H9 (cell line): Measurements from ENCODE around the gene PHF21B. TPM values are rescaled to one million over a fixed set of nuclear protein-coding genes. Genes with fewer than 3 reads are reported as not detected.

Experiments
- DNase-seq: peaks from one replicate; pipeline ENCODE4 v3.0.0-alpha.2; 2017
- H2AFZ ChIP-seq: one replicate; pipeline ENCODE4 v1.6.1; 2013; ENCODE audit warnings: mild to moderate bottlenecking, low read length, control low read depth, moderate library complexity
- H2AK5ac ChIP-seq: 2 replicates; pipeline ENCODE4 v1.6.1; 2013; ENCODE audit warnings: low read length, control low read depth, mixed read lengths; ENCODE audit not compliant: insufficient read length
- H2BK120ac ChIP-seq: one replicate; pipeline ENCODE4 v1.6.1; 2013; ENCODE audit warnings: low read depth, mild to moderate bottlenecking, low read length, control low read depth, inconsistent platforms; ENCODE audit not compliant: poor library complexity, severe bottlenecking
- H2BK12ac ChIP-seq: 2 replicates; pipeline ENCODE4 v1.6.1; 2013; ENCODE audit warnings: low read length, control low read depth, mixed read lengths, low read depth; ENCODE audit not compliant: insufficient read length
- H2BK15ac ChIP-seq: 2 replicates; pipeline ENCODE4 v1.6.1; 2013; ENCODE audit warnings: low read depth, low read length, control low read depth
- H2BK20ac ChIP-seq: one replicate; pipeline ENCODE4 v1.6.1; 2013; ENCODE audit warnings: low read depth, mild to moderate bottlenecking, low read length, control low read depth, inconsistent platforms; ENCODE audit not compliant: poor library complexity, severe bottlenecking
- H2BK5ac ChIP-seq: 2 replicates; pipeline ENCODE4 v1.6.1; 2013; ENCODE audit warnings: low read length, control low read depth, mixed read lengths; ENCODE audit not compliant: insufficient read length
- H3K14ac ChIP-seq: 2 replicates; pipeline ENCODE4 v1.6.1; 2013; ENCODE audit warnings: low read length, control low read depth; ENCODE audit not compliant: insufficient read depth
- H3K18ac ChIP-seq: 2 replicates; pipeline ENCODE4 v1.6.1; 2013; ENCODE audit warnings: low read depth, mild to moderate bottlenecking, mixed read lengths, low read length, control low read depth; ENCODE audit not compliant: insufficient read length
- H3K23ac ChIP-seq: 2 replicates; pipeline ENCODE4 v1.6.1; 2013; ENCODE audit warnings: low read length, control low read depth, mixed read lengths, low read depth; ENCODE audit not compliant: insufficient read length
- H3K23me2 ChIP-seq: 2 replicates; pipeline ENCODE4 v1.6.1; 2013; ENCODE audit warnings: low read depth, mild to moderate bottlenecking, mixed read lengths, low read length, control low read depth; ENCODE audit not compliant: insufficient read length, poor library complexity, severe bottlenecking
- H3K27ac ChIP-seq: 2 replicates; pipeline ENCODE4 v1.5.1; 2013; ENCODE audit warnings: low read length, control low read depth, mixed read lengths, low read depth; ENCODE audit not compliant: insufficient read length
- H3K27me3 ChIP-seq: 2 replicates; pipeline ENCODE4 v1.6.1; 2013; ENCODE audit warnings: low read length, control low read depth, inconsistent platforms; ENCODE audit not compliant: insufficient read depth
- H3K4ac ChIP-seq: 2 replicates; pipeline ENCODE4 v1.6.1; 2013; ENCODE audit warnings: low read depth, mild to moderate bottlenecking, control low read depth, inconsistent platforms, low read length, moderate library complexity
- H3K4me1 ChIP-seq: 2 replicates; pipeline ENCODE4 v1.6.1; 2013; ENCODE audit warnings: low read length, control low read depth, inconsistent platforms; ENCODE audit not compliant: insufficient read depth
- H3K4me2 ChIP-seq: 2 replicates; pipeline ENCODE4 v1.6.1; 2013; ENCODE audit warnings: low read length, control low read depth, mixed read lengths; ENCODE audit not compliant: insufficient read length, insufficient read depth
- H3K56ac ChIP-seq: 2 replicates; pipeline ENCODE4 v1.6.1; 2013; ENCODE audit warnings: low read depth, mild to moderate bottlenecking, mixed read lengths, low read length, control low read depth; ENCODE audit not compliant: insufficient read length
- H3K79me1 ChIP-seq: 2 replicates; pipeline ENCODE4 v1.6.1; 2013; ENCODE audit warnings: low read depth, mild to moderate bottlenecking, moderate library complexity, low read length, control low read depth, inconsistent platforms; ENCODE audit not compliant: insufficient read depth, poor library complexity, severe bottlenecking
- H3K79me2 ChIP-seq: 2 replicates; pipeline ENCODE4 v1.6.1; 2013; ENCODE audit warnings: low read length, control low read depth, inconsistent platforms; ENCODE audit not compliant: insufficient read depth
- H3K9ac ChIP-seq: 2 replicates; pipeline ENCODE4 v1.6.1; 2013; ENCODE audit warnings: low read length, control low read depth, mixed read lengths; ENCODE audit not compliant: insufficient read length; ENCODE audit errors: extremely low read depth
- H3K9me3 ChIP-seq: one replicate; pipeline ENCODE4 v1.6.1; 2013; ENCODE audit warnings: low read depth, low read length, inconsistent platforms; ENCODE audit not compliant: control insufficient read depth
- H3T11ph ChIP-seq: one replicate; pipeline ENCODE4 v1.6.1; 2013; ENCODE audit warnings: mild to moderate bottlenecking, low read length, control low read depth, inconsistent platforms
- H4K20me1 ChIP-seq: one replicate; pipeline ENCODE4 v1.6.1; 2013; ENCODE audit not compliant: control insufficient read depth, insufficient read length, insufficient read depth
- H4K5ac ChIP-seq: 2 replicates; pipeline ENCODE4 v1.6.1; 2013; ENCODE audit warnings: low read depth, mild to moderate bottlenecking, mixed read lengths, low read length, control low read depth; ENCODE audit not compliant: insufficient read length
- H4K8ac ChIP-seq: replicated peaks from 2 replicates; pipeline ENCODE4 v1.6.1; 2013; ENCODE audit warnings: low read length, control low read depth, mixed read lengths, low read depth; ENCODE audit not compliant: insufficient read length
- H4K91ac ChIP-seq: 2 replicates; pipeline ENCODE4 v1.6.1; 2013; ENCODE audit warnings: low read depth, mild to moderate bottlenecking, moderate library complexity, mixed read lengths, low read length, control low read depth; ENCODE audit not compliant: insufficient read length
- H3K27ac Mint-ChIP-seq, 3 experiments: 2 replicates in 2 of 3; 3 replicates in 1 of 3; pipeline ENCODE4 v1.8.0; 2020 to 2021; ENCODE audit warnings: mixed read lengths in 3 of 3, mild to moderate bottlenecking in 1 of 3, moderate library complexity in 1 of 3
- H3K27me3 Mint-ChIP-seq: 2 replicates; pipeline ENCODE4 v1.8.0; 2021; ENCODE audit warnings: low read depth, mild to moderate bottlenecking, moderate library complexity, mixed read lengths
- H3K36me3 Mint-ChIP-seq, 3 experiments: 2 replicates in 2 of 3; 3 replicates in 1 of 3; pipeline ENCODE4 v1.8.0; 2020 to 2021; ENCODE audit warnings: low read depth in 3 of 3, mixed read lengths in 3 of 3; ENCODE audit not compliant: insufficient read depth in 1 of 3
- H3K4me1 Mint-ChIP-seq, 2 experiments: 2 replicates each; pipeline ENCODE4 v1.8.0; 2020; ENCODE audit warnings: mixed read lengths in 2 of 2
- H3K4me3 Mint-ChIP-seq, 2 experiments: 2 replicates in 1 of 2; 3 replicates in 1 of 2; pipeline ENCODE4 v1.8.0; 2020 to 2021; ENCODE audit warnings: mild to moderate bottlenecking in 2 of 2, mixed read lengths in 2 of 2, moderate library complexity in 1 of 2
- H3K9me3 Mint-ChIP-seq, 2 experiments: 2 replicates in 1 of 2; 3 replicates in 1 of 2; pipeline ENCODE4 v1.8.0; 2020; ENCODE audit warnings: mild to moderate bottlenecking in 2 of 2, mixed read lengths in 2 of 2, moderate library complexity in 1 of 2
- CTCF ChIP-seq: fragments of 200-600 bp; sonication (generic); conservative IDR thresholded peaks from 3 replicates; pipeline ENCODE4 v1.8.0; 2021; ENCODE audit warnings: antibody characterized with exemption, mild to moderate bottlenecking
- WGBS: extraction: QIAGEN DNeasy Blood & Tissue Kit; methylation state at CpG from one replicate; pipeline ENCODE4 v1.1.7; 2013; ENCODE audit warnings: missing lambda C conversion rate, low lambda C conversion rate, mixed read lengths; ENCODE audit not compliant: insufficient read length; ENCODE audit errors: extremely low coverage; 5-methylcytosine and 5-hydroxymethylcytosine counted together
- total RNA-seq: library from RNA; stranded (reverse); gene quantifications from 2 replicates; pipeline ENCODE4 v1.2.1, GENCODE V29; 2021

PHF21B gene
- total RNA-seq, 1 experiment from 2014 or later: 60.3 TPM

DNA sequence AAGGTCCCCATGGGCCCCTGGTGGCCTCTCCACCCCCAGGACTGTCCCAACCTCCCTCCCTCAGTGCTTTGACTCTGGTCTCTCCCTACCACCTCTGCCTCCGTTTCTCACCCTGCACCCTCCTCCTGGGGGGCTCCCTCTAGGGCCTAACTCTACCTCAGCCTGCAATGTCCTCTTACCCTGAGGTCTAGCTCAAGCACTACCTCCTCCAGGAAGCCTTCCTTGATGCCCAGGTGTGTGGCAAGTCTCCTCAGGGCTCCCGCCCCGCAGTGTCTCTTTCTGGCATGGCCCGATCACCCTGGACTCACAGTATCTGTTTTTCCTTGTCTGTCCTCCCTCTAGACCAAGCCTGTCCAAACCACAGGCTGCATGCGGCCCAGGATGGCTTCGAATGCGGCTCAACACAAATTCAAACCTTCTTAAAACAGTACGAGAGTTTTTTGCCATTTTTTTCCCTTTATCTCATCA is 90.8 kb downstream of the PHF21B start:
- Histone ChIP-seq H3K18ac (no peak overlapping the region), H3K27me3 (no peaks in the 10 kb centered on the region), H2BK20ac (no peak overlapping the region), H2BK15ac (no peak overlapping the region), H3K9me3 (no peaks in the 10 kb centered on the region), H3K79me1 (no peaks in the 10 kb centered on the region), H4K8ac (no peak overlapping the region), H2AFZ (no peak overlapping the region), H3K4me2 (no peak overlapping the region), H2BK120ac (no peak overlapping the region), H3K27ac (no peak overlapping the region), H2BK5ac (no peak overlapping the region), H3K9ac (no peak overlapping the region), H3T11ph (no peak overlapping the region), H3K4me1 (no peaks in the 10 kb centered on the region), H2AK5ac (no peak overlapping the region), H4K20me1 (no peaks in the 10 kb centered on the region), H3K23me2 (no peaks in the 10 kb centered on the region), H3K56ac (no peak overlapping the region), H3K4ac (no peak overlapping the region), H4K91ac (no peak overlapping the region), H3K14ac (no peak overlapping the region), H3K79me2 (no peaks in the 10 kb centered on the region), H3K23ac (no peak overlapping the region), H4K5ac (no peak overlapping the region), H2BK12ac (no peak overlapping the region)
- Mint-ChIP-seq H3K36me3 (peaks cover 26 to 29% (median 28%) of the 10 kb centered on the region in 3 experiments), H3K4me3 (no peak overlapping the region), H3K27me3 (no peaks in the 10 kb centered on the region), H3K4me1 (no peaks in the 10 kb centered on the region), H3K27ac (peak overlapping the region; percentile 44 to 89 (median 84); a peak in 5 of 7 replicates), H3K9me3 (peaks cover 0 to 2% of the 10 kb centered on the region in 2 experiments; a peak in 2 of 5 replicates)
- DNase-seq: no peak
- TF ChIP-seq CTCF: no peak
- no CpG with 5 or more reads among the region's 8 CpGs for whole genome bisulfite sequencing
